Hematopoietic multipotent progenitor cell treated with erythropoietin and hydrocortisone succinate and interleukin-3 and kit ligand, for 4 days (in vitro differentiated cells): Measurements from ENCODE around the gene SCGB1D1.

Experiments used
- DNase-seq: peaks from one replicate; pipeline ENCODE4 v3.0.0-alpha.2; 2015

SCGB1D1 gene

GRCh38 chr11:62237499-62237898 is 47.5 kb downstream of the SCGB1D1 start:
- DNase-seq: no peak

- DNase-seq: no peak
Observed at GRCh38 chr11:62238151-62238550, 48.1 kb downstream of the SCGB1D1 start.

DNA sequence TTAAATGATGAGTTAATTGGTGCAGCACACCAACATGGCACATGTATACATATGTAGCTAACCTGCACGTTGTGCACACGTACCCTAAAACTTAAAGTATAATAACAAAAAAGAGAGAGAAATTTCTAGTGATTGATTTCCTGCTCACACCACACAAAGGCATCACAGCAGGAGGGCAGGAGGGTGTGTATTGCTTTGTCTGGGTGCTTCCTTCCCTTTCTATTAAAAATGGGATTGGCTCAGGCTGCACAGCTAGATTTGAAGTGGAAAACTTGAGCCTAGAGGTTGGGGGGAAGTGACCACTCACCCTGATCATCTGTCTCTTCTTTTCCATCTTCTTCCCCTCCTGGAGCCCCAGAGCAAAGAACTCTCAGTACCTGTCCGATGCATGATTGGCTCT is 51.1 kb downstream of the SCGB1D1 start:
- no peak for DNase-seq

GRCh38 chr11:62242021-62242420 is 52.0 kb downstream of the SCGB1D1 start, which contains the start of gene SCGB1D2:
SCGB1D2 (plus strand) TSS chr11:62242239; CDS start chr11:62242308, 69 bp downstream.
- no peak for DNase-seq
